Measurements from ENCODE around the gene CNN1.

CNN1 gene

DNA sequence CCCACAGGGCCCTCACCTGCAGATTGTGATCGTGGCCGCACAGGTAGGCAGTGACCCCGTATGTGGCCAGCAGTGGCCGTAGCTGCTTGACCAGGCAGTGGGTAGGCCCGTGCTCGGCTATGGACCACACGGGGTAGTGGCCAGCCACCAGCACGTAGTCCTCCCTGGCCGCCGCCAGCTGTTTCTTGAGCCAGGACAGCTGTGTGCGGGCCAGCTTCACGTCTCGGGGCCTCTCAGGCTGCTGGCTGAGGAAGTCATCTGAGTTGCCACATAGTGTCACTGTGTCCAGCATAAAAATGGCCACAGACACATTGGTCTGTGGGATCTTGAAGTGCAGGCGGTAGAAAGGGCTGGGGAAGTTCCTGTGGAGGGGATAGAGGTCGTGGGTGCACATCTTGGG lies 37.6 kb downstream of the CNN1 start:
- no peak overlapping the region for H3K27ac ChIP-seq
- peaks cover 0 to 18% of the 10 kb centered on the region in 2 donors for H3K27me3 ChIP-seq
- H3K36me3 ChIP-seq, result no peaks in the 10 kb centered on the region
- TF ChIP-seq, protein P1, sequence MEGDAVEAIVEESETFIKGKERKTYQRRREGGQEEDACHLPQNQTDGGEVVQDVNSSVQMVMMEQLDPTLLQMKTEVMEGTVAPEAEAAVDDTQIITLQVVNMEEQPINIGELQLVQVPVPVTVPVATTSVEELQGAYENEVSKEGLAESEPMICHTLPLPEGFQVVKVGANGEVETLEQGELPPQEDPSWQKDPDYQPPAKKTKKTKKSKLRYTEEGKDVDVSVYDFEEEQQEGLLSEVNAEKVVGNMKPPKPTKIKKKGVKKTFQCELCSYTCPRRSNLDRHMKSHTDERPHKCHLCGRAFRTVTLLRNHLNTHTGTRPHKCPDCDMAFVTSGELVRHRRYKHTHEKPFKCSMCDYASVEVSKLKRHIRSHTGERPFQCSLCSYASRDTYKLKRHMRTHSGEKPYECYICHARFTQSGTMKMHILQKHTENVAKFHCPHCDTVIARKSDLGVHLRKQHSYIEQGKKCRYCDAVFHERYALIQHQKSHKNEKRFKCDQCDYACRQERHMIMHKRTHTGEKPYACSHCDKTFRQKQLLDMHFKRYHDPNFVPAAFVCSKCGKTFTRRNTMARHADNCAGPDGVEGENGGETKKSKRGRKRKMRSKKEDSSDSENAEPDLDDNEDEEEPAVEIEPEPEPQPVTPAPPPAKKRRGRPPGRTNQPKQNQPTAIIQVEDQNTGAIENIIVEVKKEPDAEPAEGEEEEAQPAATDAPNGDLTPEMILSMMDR (IDR thresholded peaks at IDR 0.05), result no peak
- no peaks in the 10 kb centered on the region for H3K9me3 ChIP-seq
- H3K4me3 ChIP-seq, result no peak overlapping the region
- DNase-seq, result no peak
- intact Hi-C loops (cut with DNase I; ENCODE audit: low total_unique reads), result no loop called here
- H3K4me1 ChIP-seq, result peaks cover 0 to 18% (median 8%) of the 10 kb centered on the region in 4 donors

DNA sequence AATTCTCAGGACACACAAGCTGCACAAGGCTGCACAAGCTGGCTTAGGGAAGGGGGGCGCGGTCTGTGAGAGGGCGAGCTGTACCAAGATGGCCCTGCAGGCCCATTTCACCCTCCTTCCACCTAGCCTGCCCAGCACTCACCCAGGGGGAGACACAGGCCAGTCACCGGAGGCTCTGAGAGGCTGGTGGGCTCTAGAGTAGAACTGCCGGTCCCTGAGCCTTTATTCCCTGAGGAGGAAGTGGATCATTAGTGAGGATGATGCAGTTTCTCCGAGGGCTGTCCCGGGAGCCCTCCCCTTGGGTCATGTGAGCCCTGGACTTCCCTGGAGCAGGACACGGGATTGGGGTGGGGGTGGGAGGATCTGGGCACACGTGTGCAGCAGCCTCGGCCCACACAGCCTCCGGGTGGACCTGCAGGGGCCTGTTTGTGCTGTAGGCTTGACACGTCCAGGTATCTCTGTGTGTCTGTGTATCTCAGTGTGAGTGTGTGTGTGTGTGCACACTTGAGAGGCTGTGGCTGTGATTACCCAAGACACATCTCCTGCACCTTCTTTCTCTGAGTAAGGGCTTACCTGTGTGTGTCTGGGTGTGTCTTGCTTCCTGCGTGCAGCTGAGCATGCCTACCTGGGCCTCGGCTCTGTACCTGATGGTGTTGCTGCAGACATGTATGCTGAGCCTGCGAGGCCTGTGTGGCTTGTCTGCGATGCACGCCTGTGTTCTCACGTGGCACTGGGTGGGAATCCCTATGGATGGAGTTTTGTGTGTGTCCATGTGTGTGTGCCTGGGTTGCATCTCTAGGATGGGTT lies 39.0 kb downstream of the CNN1 start, which contains the start of gene ACP5:
ACP5 (minus strand) TSS at position 195 of the 807 bp plus-strand sequence. CDS start 328 bp downstream, outside the sequence.
- Histone ChIP-seq H3K27ac (no peak within 1 kb of the TSS), H3K9me3 (no peaks in the 10 kb centered on the region), H3K4me1 (peaks cover 0 to 18% (median 8%) of the 10 kb centered on the region in 4 donors), H3K36me3 (no peaks in the 10 kb centered on the region), H3K4me3 (peak within 1 kb of the TSS; percentile 24 to 45), H3K27me3 (peaks cover 0 to 18% of the 10 kb centered on the region in 2 donors)
- intact Hi-C loops (cut with DNase I; ENCODE audit: low total_unique reads), result no loop called here
- TF ChIP-seq, protein P1 (IDR thresholded peaks at IDR 0.05), result no peak
- DNase-seq, result no peak

DNA sequence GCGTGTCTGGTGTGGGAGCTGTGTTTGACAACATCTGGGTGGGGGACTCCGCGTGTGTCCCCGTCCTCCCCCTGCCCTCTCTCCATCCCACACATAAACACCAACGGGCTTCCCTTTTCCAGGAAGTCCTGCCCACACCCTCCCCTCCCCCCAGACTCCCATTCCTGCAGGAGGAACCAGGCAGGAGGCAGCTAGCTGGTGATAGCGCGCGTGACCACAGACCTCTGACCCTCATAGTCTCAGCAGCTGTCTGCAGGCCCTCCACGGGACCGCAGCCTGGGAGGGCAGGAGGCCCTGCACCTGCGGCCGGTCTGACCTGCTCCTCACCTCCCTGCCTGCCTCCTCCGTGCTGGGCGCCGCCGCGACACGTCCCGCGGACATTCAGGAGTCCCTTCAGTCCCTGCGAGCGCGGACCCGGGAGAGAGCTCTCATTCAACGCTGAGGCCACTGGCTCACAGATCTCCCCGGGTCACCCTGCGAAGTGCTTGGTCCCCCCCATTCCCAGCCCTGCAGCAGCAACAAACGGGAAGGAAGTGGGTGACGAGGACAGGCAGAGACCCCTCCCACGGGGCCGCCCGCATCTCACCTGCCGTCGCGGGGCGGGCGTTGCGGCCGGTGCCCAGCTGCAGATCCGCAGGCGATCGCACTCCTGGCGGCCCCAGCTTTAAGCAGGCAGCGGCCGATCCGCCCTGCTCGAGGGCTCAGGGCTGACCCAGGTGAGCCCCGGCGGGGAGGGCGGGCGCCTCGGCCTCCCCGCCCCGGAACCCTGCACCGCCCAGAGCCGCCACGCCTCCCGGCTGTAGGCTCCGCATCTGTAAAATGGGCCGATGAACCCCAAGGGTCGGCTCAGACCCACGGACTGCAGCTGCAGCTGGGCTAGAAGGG lies 39.8 kb downstream of the CNN1 start:
- no peaks in the 10 kb centered on the region for H3K9me3 ChIP-seq
- H3K27ac ChIP-seq, result no peak overlapping the region
- DNase-seq, result peak; percentile 65 to 80
- TF ChIP-seq, protein P1 (IDR thresholded peaks at IDR 0.05), result no peak
- H3K4me3 ChIP-seq, result peak overlapping the region; percentile 24 to 45
- peaks cover 0 to 18% (median 8%) of the 10 kb centered on the region in 4 donors for H3K4me1 ChIP-seq
- peaks cover 0 to 18% of the 10 kb centered on the region in 2 donors for H3K27me3 ChIP-seq
- intact Hi-C loops (cut with DNase I; ENCODE audit: low total_unique reads), result no loop called here
- H3K36me3 ChIP-seq, result no peaks in the 10 kb centered on the region

GRCh38 chr19:11580116-11580515 lies 41.5 kb downstream of the CNN1 start:
- Histone ChIP-seq H3K36me3 (no peaks in the 10 kb centered on the region), H3K4me3 (no peak overlapping the region), H3K9me3 (no peaks in the 10 kb centered on the region), H3K27me3 (peaks cover 0 to 18% of the 10 kb centered on the region in 2 donors), H3K4me1 (peaks cover 0 to 18% (median 8%) of the 10 kb centered on the region in 4 donors), H3K27ac (no peak overlapping the region)
- intact Hi-C loops (cut with DNase I; ENCODE audit: low total_unique reads), result no loop called here
- no peak for DNase-seq
- TF ChIP-seq, protein P1 (IDR thresholded peaks at IDR 0.05), result no peak

GRCh38 chr19:11581740-11582139 lies 43.1 kb downstream of the CNN1 start:
- Histone ChIP-seq H3K36me3 (no peaks in the 10 kb centered on the region), H3K4me1 (peaks cover 0 to 18% (median 8%) of the 10 kb centered on the region in 4 donors), H3K27me3 (peaks cover 0 to 18% of the 10 kb centered on the region in 2 donors), H3K4me3 (no peak overlapping the region), H3K9me3 (no peaks in the 10 kb centered on the region), H3K27ac (no peak overlapping the region)
- DNase-seq, result no peak
- intact Hi-C loops (cut with DNase I; ENCODE audit: low total_unique reads), result no loop called here
- TF ChIP-seq, protein P1 (IDR thresholded peaks at IDR 0.05), result no peak

All from tibial artery (tissue), 4 donors.